Liver (tissue), 9 donors: ENCODE results near the gene NIPSNAP3A. TPM values are rescaled to one million over a fixed set of nuclear protein-coding genes. Genes with fewer than 3 reads are reported as not detected.

Experiments used
- DNase-seq: peaks from one replicate; pipeline ENCODE4 v3.0.0-alpha.2; 2017; ENCODE audit warnings: low spot score
- H3K27ac ChIP-seq, 2 donors: one replicate each; pipeline ENCODE4 v1.7.0; 2013; ENCODE audit warnings: inconsistent platforms in 2 of 2, low read length in 2 of 2, control low read depth in 1 of 2, low read depth in 1 of 2, mild to moderate bottlenecking in 1 of 2
- H3K27me3 ChIP-seq, 4 donors: one replicate each; pipeline versions ENCODE4 v1.6.1 to v1.7.0; 2013; ENCODE audit warnings: low read length in 3 of 4, inconsistent platforms in 1 of 4, mild to moderate bottlenecking in 1 of 4, moderate library complexity in 1 of 4; ENCODE audit not compliant: control insufficient read depth in 4 of 4, insufficient read depth in 4 of 4
- H3K36me3 ChIP-seq, 4 donors: one replicate each; pipeline versions ENCODE4 v1.6.1 to v1.7.0; 2013; ENCODE audit warnings: low read length in 3 of 4, mild to moderate bottlenecking in 3 of 4, low read depth in 1 of 4, moderate library complexity in 1 of 4; ENCODE audit not compliant: control insufficient read depth in 4 of 4, insufficient read depth in 3 of 4
- H3K4me1 ChIP-seq, 4 donors: one replicate each; pipeline versions ENCODE4 v1.6.1 to v1.7.0; 2013; ENCODE audit warnings: low read length in 3 of 4, mild to moderate bottlenecking in 3 of 4, moderate library complexity in 1 of 4; ENCODE audit not compliant: control insufficient read depth in 4 of 4, insufficient read depth in 4 of 4
- H3K4me3 ChIP-seq, 3 donors: one replicate each; pipeline versions ENCODE4 v1.6.1 to v1.7.0; 2013; ENCODE audit warnings: low read length in 3 of 3, control low read depth in 1 of 3, low read depth in 1 of 3, mild to moderate bottlenecking in 1 of 3
- H3K9ac ChIP-seq, 2 donors: one replicate each; pipeline ENCODE4 v1.7.0; 2013; ENCODE audit warnings: low read length in 2 of 2, mild to moderate bottlenecking in 2 of 2, moderate library complexity in 2 of 2, control low read depth in 1 of 2, low read depth in 1 of 2
- H3K9me3 ChIP-seq, 4 donors: one replicate each; pipeline versions ENCODE4 v1.6.1 to v1.7.0; 2013; ENCODE audit warnings: low read length in 3 of 4; ENCODE audit not compliant: control insufficient read depth in 4 of 4
- EGR1 ChIP-seq, 2 donors: IDR thresholded peaks; 2 replicates each; pipeline ENCODE4 v1.6.1; 2016 to 2018; ENCODE audit warnings: antibody characterized with exemption in 2 of 2, low read depth in 2 of 2
- FOXA2 ChIP-seq: IDR thresholded peaks from 2 replicates; pipeline ENCODE4 v1.6.1; 2016; ENCODE audit warnings: antibody characterized with exemption
- GABPA ChIP-seq, 2 donors: IDR thresholded peaks in 1 of 2; conservative IDR thresholded peaks in 1 of 2; 2 replicates each; pipeline ENCODE4 v1.6.1; 2016; ENCODE audit warnings: antibody characterized with exemption in 2 of 2, mild to moderate bottlenecking in 1 of 2, moderate library complexity in 1 of 2
- HNF4G ChIP-seq: IDR thresholded peaks from 2 replicates; pipeline ENCODE4 v1.6.1; 2016; ENCODE audit warnings: antibody characterized with exemption
- JUND ChIP-seq, 2 donors: IDR thresholded peaks; 2 replicates each; pipeline ENCODE4 v1.6.1; 2016; ENCODE audit warnings: antibody characterized with exemption in 2 of 2
- REST ChIP-seq: IDR thresholded peaks from 2 replicates; pipeline ENCODE4 v1.6.1; 2016; ENCODE audit warnings: antibody characterized with exemption, mild to moderate bottlenecking
- RXRA ChIP-seq, 2 donors: IDR thresholded peaks; 2 replicates each; pipeline ENCODE4 v1.6.1; 2017 to 2018; ENCODE audit warnings: antibody characterized with exemption in 2 of 2, mild to moderate bottlenecking in 1 of 2
- TAF1 ChIP-seq: conservative IDR thresholded peaks from 2 replicates; pipeline ENCODE4 v1.6.1; 2016; ENCODE audit warnings: antibody characterized with exemption, mild to moderate bottlenecking
- YY1 ChIP-seq: IDR thresholded peaks from 2 replicates; pipeline ENCODE4 v1.6.1; 2016; ENCODE audit warnings: antibody characterized with exemption, mild to moderate bottlenecking
- ZBTB33 ChIP-seq: IDR thresholded peaks from 2 replicates; pipeline ENCODE4 v1.6.1; 2016; ENCODE audit warnings: antibody characterized with exemption
- WGBS: extraction: QIAGEN DNeasy Blood & Tissue Kit; methylation state at CpG from one replicate; pipeline ENCODE4 v1.1.7; 2013; 5-methylcytosine and 5-hydroxymethylcytosine counted together
- polyA plus RNA-seq, 2 donors: library from polyadenylated mRNA; stranded (reverse) in 1 of 2; unstranded in 1 of 2; fragments of 200-250 nt in 1 of 2; fragments of >200 nt in 1 of 2; fragmentation: Nextera tagmentation in 1 of 2; extraction: Ambion mirVana in 1 of 2; gene quantifications; one replicate each; pipeline versions ENCODE4 v1.2.1 to v1.2.3, GENCODE V29; 2013 to 2015
- total RNA-seq, 2 donors: library from RNA; depleted of rRNA; stranded (reverse); fragments of >200 nt; gene quantifications; one replicate each; pipeline ENCODE4 v1.2.3, GENCODE V29; 2014
- donor health status: healthy.
- donor health status: healthy.
- donor health status: healthy.
- donor health status: healthy.
- donor health status: healthy.

NIPSNAP3A gene
- total and polyA plus RNA-seq, 4 donors, result 18.7 to 41.2 (median 32.1) TPM

GRCh38 chr9:104784098-104784497 is 36.6 kb downstream of the NIPSNAP3A start:
- Histone ChIP-seq H3K27me3 (no peaks in the 10 kb centered on the region), H3K4me3 (no peak overlapping the region), H3K27ac (no peak overlapping the region), H3K9ac (no peak overlapping the region), H3K4me1 (no peaks in the 10 kb centered on the region), H3K36me3 (peaks cover 28 to 75% (median 69%) of the 10 kb centered on the region in 4 donors), H3K9me3 (no peaks in the 10 kb centered on the region)
- 63% methylated on average over 2 of the region's 2 CpGs for WGBS
- TF ChIP-seq FOXA2 (no peak), TAF1 (no peak), YY1 (no peak), RXRA (IDR thresholded peaks at IDR 0.05) (no peak), HNF4G (no peak), REST (no peak), ZBTB33 (no peak), JUND (IDR thresholded peaks at IDR 0.05) (no peak), GABPA (IDR thresholded peaks at IDR 0.05 in 1 of 2, conservative IDR thresholded peaks at IDR 0.05 in 1 of 2) (no peak), EGR1 (IDR thresholded peaks at IDR 0.05; ENCODE audit: low read depth in 2 of 2) (no peak)
- DNase-seq, result no peak

- Histone ChIP-seq H3K4me1 (no peaks in the 10 kb centered on the region), H3K27me3 (no peaks in the 10 kb centered on the region), H3K27ac (no peak overlapping the region), H3K4me3 (no peak overlapping the region), H3K36me3 (peaks cover 33 to 90% (median 84%) of the 10 kb centered on the region in 4 donors), H3K9ac (no peak overlapping the region), H3K9me3 (no peaks in the 10 kb centered on the region)
- TF ChIP-seq EGR1 (IDR thresholded peaks at IDR 0.05; ENCODE audit: low read depth in 2 of 2) (no peak), ZBTB33 (no peak)
- WGBS, result 98% methylated on average over 1 of the region's 1 CpG
- no peak for DNase-seq
Observed at GRCh38 chr9:104786293-104786692, 38.8 kb downstream of the NIPSNAP3A start.
